ENCODE data around the gene EHD2.
"Not testable (repeated sequence)": the region's sequence is repeated elsewhere in the genome, so short reads cannot be mapped to it uniquely, and the experiment has no call there.

GRCh38 chr19:47771291-47771690, 58.1 kb downstream of the EHD2 start:
- not testable (repeated sequence) for TF ChIP-seq POLR2A, CTCF (IDR thresholded peaks at IDR 0.05)
